Measurements from ENCODE around the gene GPC6.

Gene GPC6

DNA sequence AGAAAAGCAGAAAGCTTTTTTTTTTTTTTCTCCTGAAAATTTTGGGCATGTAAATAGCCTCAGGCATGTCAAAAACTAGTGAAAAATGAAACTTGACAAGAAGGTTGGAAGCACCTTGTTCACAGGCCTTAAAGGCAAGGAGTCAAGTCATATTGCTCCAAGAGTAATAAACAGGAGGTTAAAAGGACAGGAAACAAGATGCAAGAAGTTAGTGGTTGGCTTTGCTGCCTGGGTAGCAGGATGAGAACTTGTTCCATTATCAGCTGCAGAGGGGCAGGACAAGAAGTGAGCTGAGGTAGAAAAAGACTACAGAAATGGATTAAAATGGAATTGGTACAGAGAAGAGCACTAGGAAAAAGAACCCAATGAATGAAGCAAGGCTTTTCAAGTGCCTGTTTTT is 1010.3 kb downstream of the GPC6 start:
- H3K27me3 ChIP-seq (ENCODE audit: insufficient read depth, low read length, poor library complexity): no peaks in the 10 kb centered on the region
- H4K5ac ChIP-seq (ENCODE audit: low read length): no peak overlapping the region
- H3K79me2 ChIP-seq (ENCODE audit: control insufficient read depth, insufficient read depth, low read length): no peaks in the 10 kb centered on the region
- H3K79me1 ChIP-seq (ENCODE audit: low read length): no peaks in the 10 kb centered on the region
- H2AK5ac ChIP-seq (ENCODE audit: low read length): no peak overlapping the region
- H2BK5ac ChIP-seq (ENCODE audit: low read length): no peak overlapping the region
- no peaks in the 10 kb centered on the region for H3K36me3 ChIP-seq (ENCODE audit: control insufficient read depth, insufficient read depth, low read length)
- H3K56ac ChIP-seq (ENCODE audit: low read length): no peak overlapping the region
- no peak overlapping the region for H3K4me3 ChIP-seq (ENCODE audit: low read length)
- H3K4me2 ChIP-seq (ENCODE audit: low read length): no peak overlapping the region
- no peak overlapping the region for H3K27ac ChIP-seq (ENCODE audit: low read depth, low read length)
- no peaks in the 10 kb centered on the region for H3K4me1 ChIP-seq (ENCODE audit: control insufficient read depth, low read depth, low read length)
- no peak overlapping the region for H3K23ac ChIP-seq (ENCODE audit: low read length)
- no peak overlapping the region for H2BK120ac ChIP-seq (ENCODE audit: low read depth, low read length)
- no peak overlapping the region for H3K9ac ChIP-seq (ENCODE audit: low read length)
- H3K18ac ChIP-seq (ENCODE audit: low read length): no peak overlapping the region
- no peak for DNase-seq
- no peak overlapping the region for H2BK15ac ChIP-seq (replicated peaks; ENCODE audit: low read depth)
- no peak overlapping the region for H4K8ac ChIP-seq (ENCODE audit: low read depth, low read length)
- no peak overlapping the region for H3K4ac ChIP-seq (ENCODE audit: low read depth, low read length)

GRCh38 chr13:94239135-94239534 is 1012.5 kb downstream of the GPC6 start:
- no peak overlapping the region for H2AK5ac ChIP-seq (ENCODE audit: low read length)
- no peak overlapping the region for H3K56ac ChIP-seq (ENCODE audit: low read length)
- no peak overlapping the region for H4K5ac ChIP-seq (ENCODE audit: low read length)
- H3K36me3 ChIP-seq (ENCODE audit: control insufficient read depth, insufficient read depth, low read length): no peaks in the 10 kb centered on the region
- no peak for DNase-seq
- H3K27ac ChIP-seq (ENCODE audit: low read depth, low read length): no peak overlapping the region
- no peak overlapping the region for H2BK5ac ChIP-seq (ENCODE audit: low read length)
- no peak overlapping the region for H3K4me2 ChIP-seq (ENCODE audit: low read length)
- H3K18ac ChIP-seq (ENCODE audit: low read length): no peak overlapping the region
- no CpG with 5 or more reads among the region's 3 CpGs for WGBS (ENCODE audit: extremely low coverage, insufficient coverage, low lambda C conversion rate)
- H4K8ac ChIP-seq (ENCODE audit: low read depth, low read length): no peak overlapping the region
- H3K4me3 ChIP-seq (ENCODE audit: low read length): no peak overlapping the region
- no peak overlapping the region for H2BK120ac ChIP-seq (ENCODE audit: low read depth, low read length)
- no peak overlapping the region for H3K4ac ChIP-seq (ENCODE audit: low read depth, low read length)
- no peaks in the 10 kb centered on the region for H3K79me1 ChIP-seq (ENCODE audit: low read length)
- no peak overlapping the region for H3K9ac ChIP-seq (ENCODE audit: low read length)
- H3K79me2 ChIP-seq (ENCODE audit: control insufficient read depth, insufficient read depth, low read length): no peaks in the 10 kb centered on the region
- H3K4me1 ChIP-seq (ENCODE audit: control insufficient read depth, low read depth, low read length): no peaks in the 10 kb centered on the region
- no peak overlapping the region for H3K23ac ChIP-seq (ENCODE audit: low read length)
- H2BK15ac ChIP-seq (replicated peaks; ENCODE audit: low read depth): no peak overlapping the region
- no peaks in the 10 kb centered on the region for H3K27me3 ChIP-seq (ENCODE audit: insufficient read depth, low read length, poor library complexity)

- no peak overlapping the region for H3K18ac ChIP-seq (ENCODE audit: low read length)
- no peak overlapping the region for H3K27ac ChIP-seq (ENCODE audit: low read depth, low read length)
- no peak overlapping the region for H4K8ac ChIP-seq (ENCODE audit: low read depth, low read length)
- no peak overlapping the region for H3K4me3 ChIP-seq (ENCODE audit: low read length)
- no peak overlapping the region for H3K23ac ChIP-seq (ENCODE audit: low read length)
- no peaks in the 10 kb centered on the region for H3K79me1 ChIP-seq (ENCODE audit: low read length)
- H2BK120ac ChIP-seq (ENCODE audit: low read depth, low read length): no peak overlapping the region
- no peak overlapping the region for H4K5ac ChIP-seq (ENCODE audit: low read length)
- no peak overlapping the region for H3K9ac ChIP-seq (ENCODE audit: low read length)
- no peaks in the 10 kb centered on the region for H3K4me1 ChIP-seq (ENCODE audit: control insufficient read depth, low read depth, low read length)
- H3K4ac ChIP-seq (ENCODE audit: low read depth, low read length): no peak overlapping the region
- H2BK15ac ChIP-seq (replicated peaks; ENCODE audit: low read depth): no peak overlapping the region
- H3K4me2 ChIP-seq (ENCODE audit: low read length): no peak overlapping the region
- H2AK5ac ChIP-seq (ENCODE audit: low read length): no peak overlapping the region
- H3K36me3 ChIP-seq (ENCODE audit: control insufficient read depth, insufficient read depth, low read length): no peaks in the 10 kb centered on the region
- no peak for DNase-seq
- no peak overlapping the region for H3K56ac ChIP-seq (ENCODE audit: low read length)
- no peak overlapping the region for H2BK5ac ChIP-seq (ENCODE audit: low read length)
- H3K27me3 ChIP-seq (ENCODE audit: insufficient read depth, low read length, poor library complexity): no peaks in the 10 kb centered on the region
- no peaks in the 10 kb centered on the region for H3K79me2 ChIP-seq (ENCODE audit: control insufficient read depth, insufficient read depth, low read length)
Observed at GRCh38 chr13:94242554-94242953, 1015.9 kb downstream of the GPC6 start.

DNA sequence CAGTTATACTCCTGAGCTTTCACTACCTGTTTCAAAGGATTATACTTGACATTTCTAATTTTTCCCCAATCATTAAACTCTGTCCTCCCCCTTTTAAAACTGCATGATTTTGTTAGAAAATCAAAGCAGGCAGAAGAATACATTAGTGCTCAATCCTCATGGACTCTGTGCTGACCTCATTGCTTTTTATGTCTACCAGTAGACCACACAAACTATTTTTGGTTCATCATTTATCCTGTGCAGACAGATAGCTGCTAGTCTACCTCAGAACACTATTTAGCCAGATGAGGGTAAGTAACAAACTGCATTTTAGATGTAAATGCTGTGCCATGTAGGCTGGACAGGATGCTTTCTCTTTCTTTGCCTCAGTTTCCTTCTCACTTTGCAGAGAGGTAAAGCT is 1016.9 kb downstream of the GPC6 start:
- no peaks in the 10 kb centered on the region for H3K27me3 ChIP-seq (ENCODE audit: insufficient read depth, low read length, poor library complexity)
- H2BK15ac ChIP-seq (replicated peaks; ENCODE audit: low read depth): no peak overlapping the region
- no peak overlapping the region for H3K23ac ChIP-seq (ENCODE audit: low read length)
- no peak overlapping the region for H2BK5ac ChIP-seq (ENCODE audit: low read length)
- no peaks in the 10 kb centered on the region for H3K79me2 ChIP-seq (ENCODE audit: control insufficient read depth, insufficient read depth, low read length)
- no peak for DNase-seq
- no peak overlapping the region for H4K5ac ChIP-seq (ENCODE audit: low read length)
- H3K4me2 ChIP-seq (ENCODE audit: low read length): no peak overlapping the region
- H3K27ac ChIP-seq (ENCODE audit: low read depth, low read length): no peak overlapping the region
- no peak overlapping the region for H3K4ac ChIP-seq (ENCODE audit: low read depth, low read length)
- no peak overlapping the region for H3K4me3 ChIP-seq (ENCODE audit: low read length)
- no peak overlapping the region for H3K18ac ChIP-seq (ENCODE audit: low read length)
- no peaks in the 10 kb centered on the region for H3K79me1 ChIP-seq (ENCODE audit: low read length)
- H3K9ac ChIP-seq (ENCODE audit: low read length): no peak overlapping the region
- no peaks in the 10 kb centered on the region for H3K36me3 ChIP-seq (ENCODE audit: control insufficient read depth, insufficient read depth, low read length)
- peaks cover 2% of the 10 kb centered on the region for H3K4me1 ChIP-seq (ENCODE audit: control insufficient read depth, low read depth, low read length)
- H2AK5ac ChIP-seq (ENCODE audit: low read length): no peak overlapping the region
- H3K56ac ChIP-seq (ENCODE audit: low read length): no peak overlapping the region
- no peak overlapping the region for H4K8ac ChIP-seq (ENCODE audit: low read depth, low read length)
- H2BK120ac ChIP-seq (ENCODE audit: low read depth, low read length): no peak overlapping the region

GRCh38 chr13:94246495-94246894 is 1019.9 kb downstream of the GPC6 start:
- Histone ChIP-seq H3K18ac (ENCODE audit: low read length) (no peak overlapping the region), H3K4me3 (ENCODE audit: low read length) (no peak overlapping the region), H3K4ac (ENCODE audit: low read depth, low read length) (no peak overlapping the region), H3K27ac (ENCODE audit: low read depth, low read length) (no peak overlapping the region), H3K4me1 (ENCODE audit: control insufficient read depth, low read depth, low read length) (peaks cover 3% of the 10 kb centered on the region), H3K27me3 (ENCODE audit: insufficient read depth, low read length, poor library complexity) (no peaks in the 10 kb centered on the region), H4K5ac (ENCODE audit: low read length) (no peak overlapping the region), H2BK120ac (ENCODE audit: low read depth, low read length) (no peak overlapping the region), H3K56ac (ENCODE audit: low read length) (no peak overlapping the region), H3K4me2 (ENCODE audit: low read length) (no peak overlapping the region), H3K23ac (ENCODE audit: low read length) (no peak overlapping the region), H2BK5ac (ENCODE audit: low read length) (no peak overlapping the region), H4K8ac (ENCODE audit: low read depth, low read length) (no peak overlapping the region), H3K79me2 (ENCODE audit: control insufficient read depth, insufficient read depth, low read length) (no peaks in the 10 kb centered on the region), H3K79me1 (ENCODE audit: low read length) (no peaks in the 10 kb centered on the region), H3K9ac (ENCODE audit: low read length) (no peak overlapping the region), H2BK15ac (replicated peaks; ENCODE audit: low read depth) (no peak overlapping the region), H3K36me3 (ENCODE audit: control insufficient read depth, insufficient read depth, low read length) (no peaks in the 10 kb centered on the region), H2AK5ac (ENCODE audit: low read length) (no peak overlapping the region)
- DNase-seq: no peak
- WGBS (ENCODE audit: extremely low coverage, insufficient coverage, low lambda C conversion rate): no CpG with 5 or more reads among the region's 1 CpG

- Histone ChIP-seq H3K4ac (ENCODE audit: low read depth, low read length) (no peak overlapping the region), H3K56ac (ENCODE audit: low read length) (no peak overlapping the region), H2BK5ac (ENCODE audit: low read length) (no peak overlapping the region), H3K23ac (ENCODE audit: low read length) (no peak overlapping the region), H4K5ac (ENCODE audit: low read length) (no peak overlapping the region), H3K9ac (ENCODE audit: low read length) (no peak overlapping the region), H3K27me3 (ENCODE audit: insufficient read depth, low read length, poor library complexity) (no peaks in the 10 kb centered on the region), H3K27ac (ENCODE audit: low read depth, low read length) (no peak overlapping the region), H2AK5ac (ENCODE audit: low read length) (no peak overlapping the region), H3K36me3 (ENCODE audit: control insufficient read depth, insufficient read depth, low read length) (no peaks in the 10 kb centered on the region), H3K4me2 (ENCODE audit: low read length) (no peak overlapping the region), H3K79me2 (ENCODE audit: control insufficient read depth, insufficient read depth, low read length) (no peaks in the 10 kb centered on the region), H3K18ac (ENCODE audit: low read length) (no peak overlapping the region), H3K79me1 (ENCODE audit: low read length) (no peaks in the 10 kb centered on the region), H3K4me1 (ENCODE audit: control insufficient read depth, low read depth, low read length) (peaks cover 3% of the 10 kb centered on the region), H4K8ac (ENCODE audit: low read depth, low read length) (no peak overlapping the region), H3K4me3 (ENCODE audit: low read length) (no peak overlapping the region), H2BK15ac (replicated peaks; ENCODE audit: low read depth) (no peak overlapping the region), H2BK120ac (ENCODE audit: low read depth, low read length) (no peak overlapping the region)
- no CpG with 5 or more reads among the region's 1 CpG for WGBS (ENCODE audit: extremely low coverage, insufficient coverage, low lambda C conversion rate)
- no peak for DNase-seq
Observed at GRCh38 chr13:94247890-94248289, 1021.3 kb downstream of the GPC6 start.

All from mesendoderm (in vitro differentiated cells).